ENCODE data around the gene JKAMP.

DNA sequence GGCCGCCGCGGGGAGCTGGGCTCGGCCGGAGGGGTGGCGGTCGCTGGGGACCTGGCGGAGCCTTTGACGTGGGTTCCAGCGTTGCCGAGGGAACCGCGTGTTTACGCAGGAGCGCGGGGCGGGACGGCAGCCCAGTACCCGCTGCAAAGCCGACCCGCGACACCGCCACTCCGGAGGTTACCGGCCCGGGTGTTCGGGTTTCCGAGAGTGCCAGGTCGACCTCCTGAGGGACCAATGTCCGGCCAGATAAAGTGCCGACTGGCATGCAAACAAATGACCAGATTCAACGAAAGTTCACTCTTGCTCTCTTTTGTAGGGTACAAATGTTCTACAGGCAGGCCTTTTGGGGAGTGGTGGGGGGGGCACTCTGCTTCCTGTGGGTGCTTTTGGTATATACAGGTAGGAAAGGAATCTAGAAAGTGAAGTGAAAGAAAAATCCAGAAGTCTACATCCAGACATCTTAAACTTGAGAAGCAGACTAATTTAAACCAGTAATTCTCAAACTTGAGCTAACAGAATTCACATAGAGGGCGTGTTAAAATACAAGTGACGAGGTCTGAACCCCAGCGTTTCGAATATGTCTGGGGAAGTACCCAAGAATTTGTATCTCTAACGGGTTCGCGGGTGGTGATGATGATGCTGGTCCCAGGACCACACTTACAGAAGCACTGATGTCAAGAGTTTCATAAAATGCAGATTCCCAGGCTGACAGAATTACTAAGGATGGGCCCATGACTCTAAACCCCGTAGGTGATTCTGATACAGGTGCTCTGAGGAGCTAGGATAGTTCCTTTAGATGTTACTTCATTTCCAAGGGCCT is 18.8 kb upstream of the JKAMP start, which contains the start of gene GPR135:
- TF ChIP-seq, protein P1, sequence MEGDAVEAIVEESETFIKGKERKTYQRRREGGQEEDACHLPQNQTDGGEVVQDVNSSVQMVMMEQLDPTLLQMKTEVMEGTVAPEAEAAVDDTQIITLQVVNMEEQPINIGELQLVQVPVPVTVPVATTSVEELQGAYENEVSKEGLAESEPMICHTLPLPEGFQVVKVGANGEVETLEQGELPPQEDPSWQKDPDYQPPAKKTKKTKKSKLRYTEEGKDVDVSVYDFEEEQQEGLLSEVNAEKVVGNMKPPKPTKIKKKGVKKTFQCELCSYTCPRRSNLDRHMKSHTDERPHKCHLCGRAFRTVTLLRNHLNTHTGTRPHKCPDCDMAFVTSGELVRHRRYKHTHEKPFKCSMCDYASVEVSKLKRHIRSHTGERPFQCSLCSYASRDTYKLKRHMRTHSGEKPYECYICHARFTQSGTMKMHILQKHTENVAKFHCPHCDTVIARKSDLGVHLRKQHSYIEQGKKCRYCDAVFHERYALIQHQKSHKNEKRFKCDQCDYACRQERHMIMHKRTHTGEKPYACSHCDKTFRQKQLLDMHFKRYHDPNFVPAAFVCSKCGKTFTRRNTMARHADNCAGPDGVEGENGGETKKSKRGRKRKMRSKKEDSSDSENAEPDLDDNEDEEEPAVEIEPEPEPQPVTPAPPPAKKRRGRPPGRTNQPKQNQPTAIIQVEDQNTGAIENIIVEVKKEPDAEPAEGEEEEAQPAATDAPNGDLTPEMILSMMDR (IDR thresholded peaks at IDR 0.05): no peak
- no peak for TF ChIP-seq POLR2AphosphoS5 (IDR thresholded peaks at IDR 0.05)
- no peak for TF ChIP-seq POLR2A (IDR thresholded peaks at IDR 0.05)

Measured in stomach (tissue), 4 donors.